GM21447 (cell line): ENCODE results near the gene COX6B1.
"Not testable (repeated sequence)": the region's sequence is repeated elsewhere in the genome, so short reads cannot be mapped to it uniquely, and the experiment has no call there.

Source experiments
- ATAC-seq: cut with Tn5 transposase; IDR thresholded peaks from one replicate; pipeline ENCODE4 v1.9.1; 2021; ENCODE audit not compliant: unreplicated experiment

The COX6B1 gene

DNA sequence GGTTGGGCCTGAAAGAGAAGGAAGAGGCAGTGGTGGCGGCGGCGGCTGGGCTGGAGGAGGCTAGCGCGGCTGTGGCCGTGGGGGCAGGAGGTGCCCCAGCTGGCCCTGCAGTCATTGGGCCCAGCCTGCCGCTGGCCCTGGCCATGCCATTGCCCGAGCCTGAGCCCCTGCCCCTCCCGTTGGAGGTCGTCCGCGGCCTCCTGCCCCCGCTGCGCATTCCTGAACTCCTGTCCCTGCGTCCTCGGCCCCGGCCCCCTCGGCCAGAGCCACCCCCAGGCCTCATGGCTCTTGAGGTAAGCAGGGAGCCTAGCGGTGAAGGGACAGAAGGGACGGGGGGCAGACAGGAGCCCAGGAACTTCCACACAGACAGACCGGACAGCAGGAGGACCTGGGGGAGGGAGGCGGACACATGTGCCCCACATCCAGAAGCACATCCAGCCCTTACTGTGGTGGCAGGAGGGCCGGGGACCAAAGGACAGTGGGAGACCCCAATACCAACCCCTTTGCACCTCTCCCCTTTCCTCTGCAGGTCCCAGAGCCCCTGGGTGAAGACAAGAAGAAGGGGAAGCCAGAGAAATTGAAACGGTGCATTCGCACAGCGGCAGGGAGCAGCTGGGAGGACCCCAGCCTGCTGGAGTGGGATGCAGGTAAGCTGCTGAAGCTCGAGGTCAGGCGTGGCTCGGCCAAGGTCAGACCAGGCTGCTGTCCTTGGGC, 14.2 kb upstream of the COX6B1 start:
- no peak for ATAC-seq

- no peak for ATAC-seq
These were observed 11.5 kb upstream of the COX6B1 start for GRCh38 chr19:35636651-35637050.

DNA sequence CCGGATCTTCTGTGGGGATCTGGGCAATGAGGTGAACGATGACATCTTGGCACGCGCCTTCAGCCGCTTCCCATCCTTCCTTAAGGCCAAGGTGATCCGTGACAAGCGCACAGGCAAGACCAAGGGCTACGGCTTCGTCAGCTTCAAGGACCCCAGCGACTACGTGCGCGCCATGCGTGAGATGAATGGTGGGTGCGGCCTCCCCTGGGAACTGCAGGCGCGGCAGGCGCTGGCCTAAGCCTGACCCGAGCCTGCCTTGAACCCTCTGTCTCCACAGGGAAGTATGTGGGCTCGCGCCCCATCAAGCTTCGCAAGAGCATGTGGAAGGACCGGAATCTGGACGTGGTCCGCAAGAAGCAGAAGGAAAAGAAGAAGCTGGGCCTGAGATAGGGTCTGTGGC, 11.0 kb upstream of the COX6B1 start:
- ATAC-seq, result no peak

DNA sequence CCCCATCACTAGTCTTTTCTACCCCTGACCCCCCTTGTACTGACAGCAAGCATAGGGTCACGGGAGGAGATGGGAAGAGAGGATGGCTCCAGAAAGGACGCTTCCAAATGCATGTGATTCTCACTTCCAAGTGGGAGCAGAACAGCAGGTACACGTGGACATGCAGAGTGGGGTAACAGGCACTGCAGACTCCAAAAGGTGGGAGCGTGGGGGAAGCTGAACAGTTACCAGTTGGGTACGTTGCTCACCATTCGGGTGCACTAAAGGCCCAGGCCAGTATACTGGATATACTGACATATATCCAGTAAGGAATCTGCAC, 8.8 kb upstream of the COX6B1 start:
- ATAC-seq, result no peak

- ATAC-seq, result no peak
These were observed 8.3 kb upstream of the COX6B1 start for GRCh38 chr19:35639863-35640262.

DNA sequence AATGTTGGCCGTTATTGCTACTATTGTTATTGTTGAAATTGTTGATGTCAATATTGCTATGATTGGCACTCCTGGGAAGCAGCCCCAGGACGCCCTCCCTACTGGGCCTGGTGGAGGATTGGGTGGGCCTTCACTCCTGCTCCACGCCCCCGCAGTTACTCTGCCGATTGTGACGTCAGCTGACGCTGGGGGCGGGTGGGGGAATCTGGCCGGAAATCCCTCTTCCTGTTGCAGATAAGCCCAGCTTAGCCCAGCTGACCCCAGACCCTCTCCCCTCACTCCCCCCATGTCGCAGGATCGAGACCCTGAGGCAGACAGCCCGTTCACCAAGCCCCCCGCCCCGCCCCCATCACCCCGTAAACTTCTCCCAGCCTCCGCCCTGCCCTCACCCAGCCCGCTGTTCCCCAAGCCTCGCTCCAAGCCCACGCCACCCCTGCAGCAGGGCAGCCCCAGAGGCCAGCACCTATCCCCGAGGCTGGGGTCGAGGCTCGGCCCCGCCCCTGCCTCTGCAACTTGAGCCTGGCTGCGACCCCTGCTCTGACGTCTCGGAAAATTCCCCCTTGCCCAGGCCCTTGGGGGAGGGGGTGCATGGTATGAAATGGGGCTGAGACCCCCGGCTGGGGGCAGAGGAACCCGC, 6.5 kb upstream of the COX6B1 start, which contains the start of gene ETV2:
Gene ETV2 (plus strand): TSS at position 231 of the 637 bp plus-strand sequence. CDS start 716 bp downstream, outside the sequence.
- ATAC-seq, result no peak

- no peak for ATAC-seq
These were observed 5.8 kb upstream of the COX6B1 start for GRCh38 chr19:35642312-35642711.

DNA sequence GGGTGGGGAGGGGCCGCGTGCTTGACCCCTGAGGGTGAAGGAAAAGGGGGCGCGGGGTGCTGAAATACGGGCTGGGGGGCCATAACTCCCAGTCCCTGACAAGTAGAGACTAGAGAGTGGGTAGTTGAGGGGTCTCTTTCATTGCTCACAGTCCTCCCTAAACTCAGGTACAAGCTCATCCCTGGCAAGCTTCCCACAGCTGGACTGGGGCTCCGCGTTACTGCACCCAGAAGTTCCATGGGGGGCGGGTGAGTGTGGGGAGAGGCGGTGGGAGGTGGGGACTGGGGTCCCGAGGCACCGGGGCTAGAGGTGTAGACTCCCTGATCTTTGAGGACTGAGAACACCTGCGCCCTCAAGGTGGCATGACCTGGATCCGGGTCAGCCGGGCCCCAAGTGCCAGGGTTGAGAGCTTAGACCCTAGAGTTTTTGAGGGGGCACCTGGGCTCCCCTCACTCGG, 5.3 kb upstream of the COX6B1 start:
- no peak for ATAC-seq

DNA sequence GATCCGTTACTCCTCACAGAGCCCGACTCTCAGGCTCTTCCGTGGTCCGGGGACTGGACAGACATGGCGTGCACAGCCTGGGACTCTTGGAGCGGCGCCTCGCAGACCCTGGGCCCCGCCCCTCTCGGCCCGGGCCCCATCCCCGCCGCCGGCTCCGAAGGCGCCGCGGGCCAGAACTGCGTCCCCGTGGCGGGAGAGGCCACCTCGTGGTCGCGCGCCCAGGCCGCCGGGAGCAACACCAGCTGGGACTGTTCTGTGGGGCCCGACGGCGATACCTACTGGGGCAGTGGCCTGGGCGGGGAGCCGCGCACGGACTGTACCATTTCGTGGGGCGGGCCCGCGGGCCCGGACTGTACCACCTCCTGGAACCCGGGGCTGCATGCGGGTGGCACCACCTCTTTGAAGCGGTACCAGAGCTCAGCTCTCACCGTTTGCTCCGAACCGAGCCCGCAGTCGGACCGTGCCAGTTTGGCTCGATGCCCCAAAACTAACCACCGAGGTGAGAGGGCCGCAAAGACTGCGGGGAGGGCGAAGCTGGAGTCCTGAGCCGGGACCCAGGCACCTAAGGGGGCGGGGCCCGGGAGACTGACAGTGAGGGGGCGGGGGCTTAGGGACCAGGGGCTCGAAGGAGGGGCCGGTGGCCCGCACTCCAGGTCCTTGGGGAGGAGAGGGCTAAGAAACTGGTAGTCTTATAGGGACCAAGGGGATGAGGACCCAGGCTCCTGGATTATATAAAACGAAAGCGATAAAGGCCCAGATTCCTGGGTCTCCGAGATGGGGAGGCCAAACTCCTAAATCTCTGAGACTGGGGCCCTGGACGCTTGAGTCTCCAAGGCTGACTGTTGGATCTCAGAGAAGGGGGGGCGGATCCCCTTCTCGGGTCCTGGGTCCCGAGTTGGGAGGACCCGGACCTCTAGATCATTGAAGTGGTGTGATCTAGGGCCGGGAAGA, 4.6 kb upstream of the COX6B1 start:
- no peak for ATAC-seq

DNA sequence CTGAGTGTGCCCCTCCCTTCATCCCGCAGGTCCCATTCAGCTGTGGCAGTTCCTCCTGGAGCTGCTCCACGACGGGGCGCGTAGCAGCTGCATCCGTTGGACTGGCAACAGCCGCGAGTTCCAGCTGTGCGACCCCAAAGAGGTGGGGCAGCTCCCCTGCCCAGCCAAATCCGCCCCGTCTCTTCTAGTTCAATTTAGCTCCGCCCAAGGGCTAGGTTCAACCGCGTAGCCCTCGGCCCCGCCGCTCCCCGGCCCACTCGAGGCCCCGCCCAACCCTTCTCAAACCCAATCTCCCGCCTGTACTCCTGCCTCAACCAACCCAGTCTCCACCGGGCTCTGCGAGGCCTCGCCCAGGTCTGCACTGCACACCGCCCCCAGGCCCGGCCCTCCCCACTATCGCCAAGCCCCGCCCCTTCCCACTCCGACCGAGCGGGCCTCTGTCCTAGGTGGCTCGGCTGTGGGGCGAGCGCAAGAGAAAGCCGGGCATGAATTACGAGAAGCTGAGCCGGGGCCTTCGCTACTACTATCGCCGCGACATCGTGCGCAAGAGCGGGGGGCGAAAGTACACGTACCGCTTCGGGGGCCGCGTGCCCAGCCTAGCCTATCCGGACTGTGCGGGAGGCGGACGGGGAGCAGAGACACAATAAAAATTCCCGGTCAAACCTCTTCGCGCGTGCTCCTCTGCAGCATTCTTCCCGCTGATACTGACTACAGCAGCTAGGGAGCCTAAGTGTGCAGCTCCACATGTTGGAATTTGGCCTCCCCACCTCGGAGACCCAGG, 3.7 kb upstream of the COX6B1 start:
- peak; percentile 70 for ATAC-seq

- no peak for ATAC-seq
These were observed 3.0 kb upstream of the COX6B1 start for GRCh38 chr19:35644987-35645679.

DNA sequence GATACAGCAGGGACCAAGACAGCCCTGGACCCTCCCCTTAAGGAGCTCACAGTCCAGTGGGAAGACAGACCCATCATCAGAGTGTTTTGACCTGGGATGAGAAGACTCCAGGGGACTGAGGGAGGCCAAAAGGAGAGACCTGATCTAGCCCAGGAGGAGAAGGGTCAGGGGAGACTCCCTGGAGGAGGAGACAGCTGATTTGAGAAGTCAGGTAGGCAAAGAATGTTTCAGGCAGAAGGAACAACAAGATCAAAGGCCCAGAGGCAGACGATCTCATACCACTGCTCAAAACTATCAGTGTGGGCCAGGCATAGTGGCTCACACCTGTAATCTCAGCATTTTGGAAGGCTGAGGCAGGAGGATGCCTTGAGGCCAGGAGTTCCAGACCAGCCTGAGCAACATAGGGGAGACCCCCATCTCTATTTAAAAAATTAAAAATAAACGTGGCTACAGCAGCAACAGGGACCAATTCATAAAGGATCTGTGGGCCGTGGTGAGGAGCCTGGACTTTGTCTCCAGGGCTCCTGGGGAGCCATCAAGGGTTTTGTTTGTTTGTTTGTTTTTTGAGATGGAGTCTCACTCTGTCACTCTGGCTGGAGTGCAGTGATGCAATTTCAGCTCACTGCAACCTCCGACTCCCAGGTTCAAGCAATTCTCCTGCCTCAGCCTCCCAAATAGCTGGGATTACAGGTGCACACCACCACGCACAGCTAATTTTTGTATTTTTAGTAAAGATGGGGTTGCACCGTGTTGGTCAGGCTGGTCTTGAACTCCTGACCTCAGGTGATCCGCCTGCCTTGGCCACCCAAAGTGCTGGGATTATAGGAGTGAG, 2.2 kb upstream of the COX6B1 start:
- ATAC-seq, result no peak

- ATAC-seq, result no peak
These were observed 2.5 kb downstream of the COX6B1 start for GRCh38 chr19:35650581-35650980.

DNA sequence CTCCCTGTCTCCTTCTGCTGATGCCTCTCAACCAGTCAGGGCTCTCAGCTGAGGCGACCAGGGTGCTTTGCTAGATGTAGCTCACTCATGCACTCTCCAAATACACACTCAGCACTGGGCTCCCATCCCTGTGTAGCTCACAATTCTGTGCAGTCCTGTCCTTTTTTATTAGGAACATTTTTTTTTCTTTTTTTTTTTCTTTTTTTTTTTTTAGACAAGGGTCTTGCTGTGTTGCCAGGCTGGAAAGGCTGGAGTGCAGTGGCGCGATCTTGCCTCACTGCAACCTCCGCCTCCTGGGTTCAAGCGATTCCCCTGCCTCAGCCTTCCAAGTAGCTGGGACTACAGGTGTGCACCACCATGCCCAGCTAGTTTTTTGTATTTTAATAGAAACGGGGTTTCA, 6.7 kb downstream of the COX6B1 start:
- ATAC-seq, result not testable (repeated sequence)

DNA sequence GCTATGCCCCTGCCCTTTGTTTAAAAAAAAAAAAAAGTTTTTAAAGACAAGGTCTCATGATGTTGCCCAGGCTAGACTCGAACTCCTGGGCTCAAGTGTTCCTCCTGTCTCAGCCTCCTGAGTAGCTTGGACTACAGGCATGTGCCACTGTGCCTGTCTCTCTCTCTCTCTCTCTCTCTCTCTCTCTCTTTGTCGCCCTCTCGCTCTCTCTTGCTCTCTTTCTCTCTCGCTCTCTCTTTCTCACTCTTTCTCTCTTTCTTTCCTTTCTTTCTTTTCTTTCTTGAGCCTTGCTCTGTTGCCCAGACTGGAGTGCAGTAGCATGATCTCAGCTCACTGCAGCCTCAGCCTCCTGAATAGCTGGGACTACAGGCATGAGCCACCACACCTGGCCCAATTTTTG, 7.5 kb downstream of the COX6B1 start:
- ATAC-seq, result no peak

DNA sequence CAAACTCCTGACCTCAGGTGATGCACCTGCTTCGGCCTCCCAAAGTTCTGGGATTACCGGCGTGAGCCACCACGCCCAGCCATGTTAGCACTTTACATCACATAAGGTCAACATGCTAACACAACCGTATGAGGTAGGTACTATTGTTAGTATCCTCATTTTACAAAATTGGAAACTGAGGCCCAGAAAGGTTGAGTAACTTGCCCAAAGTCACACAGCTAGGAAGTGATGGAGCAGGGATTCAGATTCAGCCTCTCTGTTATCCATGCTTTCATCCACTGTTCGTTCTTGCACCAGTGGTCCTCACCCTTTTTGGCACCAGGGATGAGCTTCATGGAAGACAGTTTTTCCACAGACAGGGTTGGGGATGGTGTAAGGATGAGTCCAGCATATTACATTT, 8.6 kb downstream of the COX6B1 start:
- no peak for ATAC-seq

DNA sequence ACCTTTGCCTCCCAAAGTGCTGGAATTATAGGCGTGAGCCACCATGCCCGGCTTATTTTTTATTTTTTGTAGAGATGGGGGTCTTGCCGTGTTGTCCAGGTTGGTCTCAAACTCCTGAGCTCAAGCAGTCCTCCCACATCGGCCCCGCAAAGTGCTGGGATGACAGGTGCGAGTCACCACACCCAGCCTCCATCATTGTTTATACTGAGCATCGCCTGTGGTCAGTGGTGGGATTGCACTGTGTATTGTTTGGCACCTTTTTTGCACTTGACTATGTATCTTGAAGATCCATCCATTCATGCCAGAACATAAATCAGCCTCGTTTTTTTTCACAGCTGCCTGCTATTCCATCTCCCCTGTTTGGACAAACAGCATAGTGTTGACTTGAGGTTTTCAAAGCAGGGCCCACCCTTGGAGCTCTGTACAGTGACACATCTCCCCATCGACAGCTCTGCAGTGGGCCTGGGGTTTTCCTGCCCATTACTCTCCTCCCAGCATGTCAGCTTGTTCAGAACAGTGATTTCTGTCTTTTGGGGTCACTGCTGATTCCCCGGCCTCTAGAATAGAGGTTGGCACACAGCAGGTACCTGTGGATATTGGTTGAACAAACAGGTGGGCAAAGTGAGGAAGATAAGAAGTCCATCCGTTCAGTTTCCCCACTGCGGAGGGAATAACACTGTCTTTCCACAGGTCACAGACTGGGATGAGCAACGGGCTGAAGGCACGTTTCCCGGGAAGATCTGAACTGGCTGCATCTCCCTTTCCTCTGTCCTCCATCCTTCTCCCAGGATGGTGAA, 10.0 kb downstream of the COX6B1 start:
- no peak for ATAC-seq

GRCh38 chr19:35661995-35662340, 13.8 kb downstream of the COX6B1 start:
- ATAC-seq, result no peak

GRCh38 chr19:35663981-35664380, 15.9 kb downstream of the COX6B1 start:
- ATAC-seq, result no peak
